GM18907 (cell line): ENCODE data around the gene LSM14B.

ENCODE experiments used
- ATAC-seq: cut with Tn5 transposase; IDR thresholded peaks from one replicate; pipeline ENCODE4 v1.9.1; 2021; ENCODE audit warnings: mild to moderate bottlenecking, moderate library complexity; ENCODE audit not compliant: unreplicated experiment

The LSM14B gene

GRCh38 chr20:62160876-62161275, 38.6 kb downstream of the LSM14B start:
- no peak for ATAC-seq

- ATAC-seq = no peak
These were observed 39.1 kb downstream of the LSM14B start for GRCh38 chr20:62161347-62161746.

GRCh38 chr20:62162765-62163484, 40.6 kb downstream of the LSM14B start:
- no peak for ATAC-seq

- no peak for ATAC-seq
These were observed 41.2 kb downstream of the LSM14B start for GRCh38 chr20:62163485-62163865.

- no peak for ATAC-seq
These were observed 41.9 kb downstream of the LSM14B start for GRCh38 chr20:62163986-62164762.

GRCh38 chr20:62164879-62165761, 42.8 kb downstream of the LSM14B start:
- ATAC-seq = no peak

GRCh38 chr20:62165762-62166399, 43.6 kb downstream of the LSM14B start:
- no peak for ATAC-seq

- ATAC-seq = no peak
These were observed 45.2 kb downstream of the LSM14B start for GRCh38 chr20:62167474-62167873.

- no peak for ATAC-seq
These were observed 45.8 kb downstream of the LSM14B start for GRCh38 chr20:62168061-62168460.

GRCh38 chr20:62168890-62169435, 46.7 kb downstream of the LSM14B start:
- no peak for ATAC-seq

- no peak for ATAC-seq
These were observed 48.3 kb downstream of the LSM14B start for GRCh38 chr20:62170536-62170935.

GRCh38 chr20:62171245-62171644, 49.0 kb downstream of the LSM14B start:
- ATAC-seq = no peak

- ATAC-seq = no peak
These were observed 50.4 kb downstream of the LSM14B start for GRCh38 chr20:62172666-62173065.

GRCh38 chr20:62174021-62174804, 51.9 kb downstream of the LSM14B start:
- ATAC-seq = no peak

- no peak for ATAC-seq
These were observed 52.8 kb downstream of the LSM14B start for GRCh38 chr20:62174870-62175624.

- no peak for ATAC-seq
These were observed 53.4 kb downstream of the LSM14B start for GRCh38 chr20:62175711-62176110.

GRCh38 chr20:62176866-62177265, 54.6 kb downstream of the LSM14B start:
- no peak for ATAC-seq

- ATAC-seq = no peak
These were observed 55.0 kb downstream of the LSM14B start for GRCh38 chr20:62177307-62177706.
